ENCODE data around the gene MAML2.
"Not testable (repeated sequence)": the region's sequence is repeated elsewhere in the genome, so short reads cannot be mapped to it uniquely, and the experiment has no call there.

The MAML2 gene

DNA sequence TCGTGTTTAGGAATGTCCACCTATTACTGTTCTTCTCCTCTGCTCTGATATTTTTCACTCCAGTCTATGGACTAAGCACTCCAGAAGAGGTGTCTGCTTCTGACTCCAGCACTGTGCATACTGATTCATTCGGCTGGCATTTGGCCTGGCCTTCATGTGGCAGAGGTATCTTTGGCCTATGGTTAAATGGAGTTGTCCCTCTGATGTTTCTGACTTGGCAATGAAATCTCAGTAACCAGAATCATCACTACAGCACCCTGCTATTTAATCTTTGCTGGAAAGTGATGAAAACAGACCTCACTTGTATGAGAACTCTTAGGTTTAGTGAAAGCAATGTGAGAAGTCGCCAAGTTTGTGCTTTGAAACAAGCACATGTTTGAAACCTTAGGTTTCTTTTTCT lies 155.2 kb downstream of the MAML2 start:
- DNase-seq (ENCODE audit: low read depth, low spot score), result no peak

DNA sequence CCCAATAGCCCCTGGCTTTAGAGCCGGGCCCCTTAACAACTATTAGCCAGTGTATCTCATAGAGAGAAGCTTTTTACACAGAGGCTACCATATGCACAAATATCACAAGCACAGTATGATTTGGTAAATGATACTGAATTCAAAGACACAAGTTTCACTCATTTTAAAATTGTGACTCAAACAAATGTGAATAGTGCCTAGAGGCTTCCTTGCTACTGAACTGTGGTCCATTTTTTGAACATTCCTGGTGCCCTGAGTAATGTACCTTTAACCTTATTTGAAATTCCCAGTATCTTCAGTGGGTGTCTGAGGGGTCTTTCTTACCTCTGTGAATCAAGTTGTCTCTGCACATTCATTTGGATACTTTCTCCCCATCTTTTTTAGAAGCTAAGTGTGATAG lies 156.2 kb downstream of the MAML2 start:
- DNase-seq (ENCODE audit: low read depth, low spot score), result no peak

DNA sequence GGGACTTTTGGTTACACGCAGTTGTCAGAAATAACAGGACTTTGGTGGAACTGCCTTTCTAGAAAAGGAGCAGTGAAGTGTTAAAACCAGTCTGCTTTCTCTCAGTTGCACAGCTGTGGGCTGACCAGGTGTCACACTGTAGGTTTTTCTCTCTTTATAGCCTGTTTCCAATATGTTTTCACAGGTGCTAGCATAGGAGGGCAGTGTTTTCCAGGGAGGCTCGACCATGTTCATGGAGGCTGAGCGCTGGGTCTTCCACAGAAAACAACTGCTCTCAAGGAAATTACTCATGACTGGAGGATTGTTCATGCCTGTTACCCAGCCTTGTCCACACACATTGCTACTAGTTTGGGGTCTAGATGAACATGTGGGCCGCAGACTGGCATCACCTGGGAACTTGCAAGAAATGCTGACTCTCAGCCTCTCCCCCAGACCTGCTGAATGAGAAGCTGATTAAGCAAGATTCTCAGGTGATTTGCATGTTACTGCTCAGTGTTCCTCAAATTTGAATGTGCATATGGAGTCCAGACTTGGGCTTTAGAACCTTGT lies 157.7 kb downstream of the MAML2 start:
- no peak for DNase-seq (ENCODE audit: low read depth, low spot score)

DNA sequence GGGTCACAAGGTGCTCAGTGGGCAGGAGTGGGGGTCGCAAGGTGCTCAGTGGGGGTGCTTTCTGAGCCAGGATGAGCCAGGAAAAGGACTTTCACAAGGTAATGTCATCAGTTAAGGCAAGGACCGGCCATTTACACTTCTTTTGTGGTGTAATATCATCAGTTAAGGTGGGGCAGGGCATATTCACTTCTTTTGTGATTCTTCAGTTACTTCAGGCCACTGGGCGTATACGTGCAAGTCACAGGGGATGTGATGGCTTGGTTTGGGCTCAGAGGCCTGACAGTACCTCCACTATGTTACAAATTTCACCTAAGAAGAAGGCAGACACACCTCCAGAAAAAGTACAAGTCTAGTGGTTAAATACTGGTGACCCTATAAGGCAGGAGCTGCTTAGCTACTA lies 162.1 kb downstream of the MAML2 start:
- DNase-seq (ENCODE audit: low read depth, low spot score), result not testable (repeated sequence)

DNA sequence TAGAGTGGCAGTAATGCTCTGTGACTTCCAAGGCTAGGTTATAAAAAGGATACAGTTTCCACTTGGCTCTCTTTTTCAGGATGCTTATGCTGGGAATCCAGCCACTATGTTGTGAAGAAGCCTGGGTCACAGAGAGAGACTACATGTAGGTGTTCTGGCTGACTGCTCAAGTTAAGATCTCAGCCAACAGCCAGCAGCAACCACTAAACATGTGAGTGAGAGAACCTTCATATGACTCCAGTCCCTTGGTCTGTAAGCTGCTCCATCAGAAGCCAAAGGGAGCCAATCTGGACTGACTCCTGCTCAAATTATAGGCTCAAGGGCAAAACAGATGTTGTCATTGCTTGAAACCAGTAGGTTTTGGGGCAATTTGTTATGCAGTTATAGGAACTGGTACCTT lies 162.7 kb downstream of the MAML2 start:
- DNase-seq (ENCODE audit: low read depth, low spot score), result no peak

DNA sequence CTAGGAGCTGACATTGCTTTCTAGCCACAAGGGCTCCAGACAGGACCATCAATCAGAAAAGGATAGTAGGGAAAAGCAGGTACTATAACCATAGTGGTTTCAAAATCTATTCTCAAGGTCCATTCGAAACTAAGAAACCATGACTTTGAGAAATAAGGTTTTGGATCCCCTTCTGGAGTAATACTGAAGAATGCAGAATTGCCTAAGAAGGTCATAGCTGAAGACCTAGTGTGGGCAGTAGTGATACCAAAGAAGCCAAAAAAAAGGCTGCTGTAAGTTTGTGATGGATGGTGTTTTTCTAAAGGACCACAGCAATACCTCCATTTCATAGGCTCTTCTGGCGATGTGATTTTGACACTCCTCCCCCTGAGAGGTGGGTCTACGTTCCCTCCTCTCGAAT lies 163.1 kb downstream of the MAML2 start:
- DNase-seq (ENCODE audit: low read depth, low spot score), result no peak

DNA sequence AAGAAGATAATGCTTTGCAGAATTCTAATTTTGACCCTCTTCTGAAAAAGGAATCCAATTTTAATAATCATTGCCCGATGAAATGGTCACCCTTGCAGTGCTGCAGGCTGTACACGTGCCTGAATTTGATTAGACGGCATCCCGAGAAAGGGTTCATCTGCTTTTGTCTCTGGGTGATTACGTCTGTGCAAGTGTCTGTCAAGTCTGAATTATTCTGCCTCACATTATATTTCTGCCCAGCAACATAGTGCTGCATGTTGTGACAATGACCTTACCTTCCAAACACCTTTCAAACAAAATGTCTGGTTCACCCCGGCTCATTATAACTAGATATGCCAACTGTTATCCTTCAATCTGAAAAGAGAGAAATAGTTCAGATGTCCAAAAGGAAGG lies 164.1 kb downstream of the MAML2 start:
- DNase-seq (ENCODE audit: low read depth, low spot score), result no peak

DNA sequence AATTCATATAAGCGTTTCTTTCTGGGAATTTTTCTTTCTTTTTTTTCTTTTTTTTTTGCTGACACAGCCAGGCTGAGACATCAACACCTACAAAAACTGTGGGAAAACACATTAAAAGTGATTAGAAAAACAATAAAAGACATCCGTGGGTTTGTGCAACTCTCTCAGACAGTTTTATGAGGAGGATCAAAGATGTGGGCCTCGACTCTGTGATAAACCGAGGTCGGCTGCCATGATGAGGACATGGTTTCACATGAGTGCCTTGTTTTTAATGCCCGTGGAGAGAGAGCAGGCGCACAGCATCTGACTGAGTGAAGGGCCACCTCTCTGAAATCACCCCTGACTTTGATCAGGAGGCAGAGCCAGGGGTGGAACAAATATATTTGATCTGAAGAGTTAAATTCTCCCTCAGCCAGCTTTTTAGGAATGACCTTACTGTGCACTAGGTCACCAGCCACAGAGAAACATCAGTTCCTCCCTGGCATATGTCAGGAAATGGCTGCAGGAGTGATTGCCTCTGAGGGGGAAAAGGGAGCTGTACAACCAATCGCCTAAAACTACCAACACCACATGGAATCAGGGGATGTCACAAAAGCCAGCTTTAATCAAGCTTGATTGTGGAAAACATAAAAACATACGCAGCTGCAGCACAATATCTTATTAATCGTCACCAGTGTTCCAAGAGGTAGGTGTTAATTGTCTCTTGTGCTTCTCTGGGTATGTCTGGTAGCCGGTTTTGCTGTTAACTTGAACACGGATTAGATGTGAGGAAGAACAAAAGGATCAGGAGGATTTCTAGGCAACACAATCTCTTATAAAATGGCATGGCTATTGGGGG lies 164.7 kb downstream of the MAML2 start:
- no peak for DNase-seq (ENCODE audit: low read depth, low spot score)

DNA sequence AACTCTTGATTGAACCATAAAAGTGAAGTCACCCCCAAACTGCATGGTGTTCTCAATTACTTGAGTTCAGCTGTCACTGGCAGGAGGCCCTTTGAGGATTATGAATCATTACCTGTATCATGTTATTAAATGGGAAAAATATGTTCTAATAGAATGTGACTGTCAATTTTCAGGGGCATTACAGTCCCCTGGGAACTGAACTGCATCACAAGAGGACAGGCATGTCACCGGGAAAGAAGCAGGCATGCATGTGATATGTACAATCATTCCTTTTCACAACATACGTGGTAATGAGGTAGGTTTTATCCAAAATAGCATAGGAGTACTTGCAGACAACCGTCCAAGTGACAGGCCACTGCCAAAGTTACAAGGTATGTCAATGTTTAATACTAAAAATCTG lies 165.8 kb downstream of the MAML2 start:
- DNase-seq (ENCODE audit: low read depth, low spot score), result no peak

DNA sequence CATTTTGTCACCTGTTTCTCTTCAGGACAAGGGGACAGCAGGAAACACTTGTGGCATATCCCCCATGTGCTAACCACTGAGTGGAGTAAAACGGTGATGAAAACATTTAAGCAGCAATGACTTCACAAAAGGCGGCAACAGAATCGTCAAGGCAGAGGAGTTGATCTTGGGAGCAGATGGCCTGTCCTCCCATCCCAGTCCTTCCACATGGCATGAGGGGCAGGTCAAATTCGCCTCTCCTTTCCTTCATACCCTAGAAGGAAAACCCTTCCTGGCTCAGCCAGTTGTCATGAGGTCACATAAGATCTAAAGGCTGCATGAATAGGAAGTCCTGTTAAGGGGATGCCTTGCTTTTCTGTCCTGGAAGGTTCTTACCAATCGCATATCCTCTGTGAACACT lies 169.1 kb downstream of the MAML2 start:
- DNase-seq (ENCODE audit: low read depth, low spot score), result no peak

DNA sequence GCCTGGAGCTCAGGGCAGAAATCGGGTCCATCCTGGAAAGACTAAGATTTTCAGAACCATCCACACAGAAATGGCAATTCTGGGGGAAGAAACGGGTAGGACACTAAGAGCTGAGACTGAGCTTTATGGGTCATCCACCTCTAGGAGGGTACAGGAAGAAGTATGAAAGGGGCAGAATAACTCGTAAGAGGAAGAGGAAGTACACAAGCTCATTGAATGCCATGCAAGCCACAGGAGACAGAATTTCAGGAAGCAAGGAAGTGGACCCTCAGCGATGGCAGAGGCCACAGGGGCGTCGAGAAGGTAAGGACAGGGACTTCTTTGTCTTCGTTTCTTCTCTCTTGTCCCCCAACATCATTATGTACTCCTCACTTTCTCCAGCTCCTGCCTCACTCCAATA lies 169.6 kb downstream of the MAML2 start:
- no peak for DNase-seq (ENCODE audit: low read depth, low spot score)

DNA sequence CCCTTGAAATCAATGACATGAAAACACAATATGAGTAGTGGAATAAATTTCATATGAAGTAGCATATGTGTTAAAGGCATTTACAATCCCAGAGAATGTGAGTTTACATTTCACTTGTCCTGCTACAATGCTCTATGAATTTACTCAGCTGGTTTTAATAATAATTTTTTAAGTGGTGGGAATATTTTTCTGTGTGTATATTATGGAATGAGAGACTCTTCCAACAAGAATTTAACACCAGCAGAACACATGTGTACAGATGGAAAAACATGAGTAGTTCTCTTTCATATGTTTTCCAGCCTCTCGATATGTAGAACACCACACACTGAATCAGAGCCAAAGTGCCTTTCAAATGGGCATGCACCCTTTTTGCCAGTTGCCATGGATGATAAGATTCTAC lies 170.4 kb downstream of the MAML2 start:
- DNase-seq (ENCODE audit: low read depth, low spot score), result no peak

DNA sequence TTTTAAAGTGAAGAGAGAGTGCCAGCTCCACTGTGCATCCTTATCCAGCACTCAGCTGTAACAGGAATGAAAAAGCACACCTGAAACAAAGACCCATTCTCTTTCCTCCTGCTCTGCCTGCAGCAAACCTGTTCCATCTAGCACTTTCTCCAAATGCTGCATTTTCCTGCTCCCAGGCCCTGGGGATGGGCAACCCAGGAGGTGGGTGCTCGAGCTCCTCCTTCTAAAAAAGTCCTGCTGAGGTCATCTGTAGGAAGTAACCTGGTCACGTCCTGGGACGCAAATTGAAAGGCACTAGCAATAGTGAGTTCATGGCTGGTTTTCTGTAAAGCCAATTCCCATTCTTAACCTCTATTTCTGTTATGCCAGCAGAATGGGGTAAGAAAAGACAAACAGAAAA lies 173.7 kb downstream of the MAML2 start:
- DNase-seq (ENCODE audit: low read depth, low spot score), result no peak

DNA sequence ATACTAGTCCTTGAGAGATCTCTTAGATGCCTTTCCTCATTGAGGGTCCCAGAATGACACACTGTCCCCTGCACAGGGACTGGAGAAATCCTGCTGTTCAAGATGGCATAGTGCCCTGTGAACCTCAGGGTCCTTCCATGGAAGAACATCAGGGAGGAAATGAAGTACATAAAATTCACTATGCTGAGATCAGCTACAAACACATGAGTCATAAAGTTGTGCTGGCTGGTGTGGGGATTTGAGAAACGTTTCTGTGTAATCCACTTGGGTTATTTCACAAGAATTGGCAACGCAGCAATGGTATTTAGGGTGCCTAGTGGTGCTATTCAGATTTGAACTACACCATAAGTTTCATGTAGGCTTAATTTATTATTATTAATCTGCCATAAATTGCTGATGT lies 174.4 kb downstream of the MAML2 start:
- DNase-seq (ENCODE audit: low read depth, low spot score), result no peak

DNA sequence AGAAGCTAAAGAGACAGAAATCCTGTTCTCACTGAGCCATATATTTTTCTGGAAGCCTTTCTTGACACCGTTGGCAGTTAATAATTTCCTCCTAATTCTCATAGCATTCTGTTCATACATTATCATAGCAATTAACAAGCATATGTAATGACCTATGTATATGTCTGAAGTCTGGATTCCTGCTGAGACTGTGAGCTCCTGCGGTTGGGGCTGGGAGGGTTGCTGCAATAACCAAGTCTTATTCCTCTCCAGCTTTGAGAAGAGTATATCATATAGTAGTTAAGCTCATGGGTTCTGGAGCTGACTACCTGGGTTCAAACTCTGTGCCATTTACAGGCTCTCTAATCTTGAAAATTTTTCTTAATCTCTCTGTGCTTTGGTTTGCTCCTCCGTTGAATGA lies 175.2 kb downstream of the MAML2 start:
- no peak for DNase-seq (ENCODE audit: low read depth, low spot score)

DNA sequence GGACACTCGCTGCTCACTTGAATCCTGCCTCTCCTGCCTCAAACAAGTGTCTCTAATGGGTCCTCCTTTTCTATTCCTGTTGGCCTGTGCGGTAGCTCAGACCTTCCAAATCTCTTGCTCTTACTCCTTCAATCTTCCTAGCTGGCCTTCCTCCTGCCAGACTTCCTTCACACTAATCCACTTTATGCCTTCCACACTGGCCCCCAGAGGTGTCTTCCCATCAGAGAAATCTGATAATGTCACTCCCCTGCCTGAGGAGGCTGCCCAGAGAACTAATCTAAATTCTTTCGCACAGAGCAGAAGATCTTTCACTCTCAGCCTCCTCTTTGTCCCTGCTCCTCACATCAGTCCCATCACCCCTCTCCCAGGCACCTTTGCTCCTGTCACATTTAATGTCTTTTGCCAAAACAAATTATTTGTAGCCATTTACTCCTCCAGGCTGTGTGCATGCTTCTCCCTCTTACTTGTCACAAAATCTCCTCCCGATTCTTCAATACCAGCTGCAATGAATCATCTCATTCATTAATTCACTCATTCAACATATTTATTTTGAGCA lies 175.7 kb downstream of the MAML2 start:
- DNase-seq (ENCODE audit: low read depth, low spot score), result no peak

DNA sequence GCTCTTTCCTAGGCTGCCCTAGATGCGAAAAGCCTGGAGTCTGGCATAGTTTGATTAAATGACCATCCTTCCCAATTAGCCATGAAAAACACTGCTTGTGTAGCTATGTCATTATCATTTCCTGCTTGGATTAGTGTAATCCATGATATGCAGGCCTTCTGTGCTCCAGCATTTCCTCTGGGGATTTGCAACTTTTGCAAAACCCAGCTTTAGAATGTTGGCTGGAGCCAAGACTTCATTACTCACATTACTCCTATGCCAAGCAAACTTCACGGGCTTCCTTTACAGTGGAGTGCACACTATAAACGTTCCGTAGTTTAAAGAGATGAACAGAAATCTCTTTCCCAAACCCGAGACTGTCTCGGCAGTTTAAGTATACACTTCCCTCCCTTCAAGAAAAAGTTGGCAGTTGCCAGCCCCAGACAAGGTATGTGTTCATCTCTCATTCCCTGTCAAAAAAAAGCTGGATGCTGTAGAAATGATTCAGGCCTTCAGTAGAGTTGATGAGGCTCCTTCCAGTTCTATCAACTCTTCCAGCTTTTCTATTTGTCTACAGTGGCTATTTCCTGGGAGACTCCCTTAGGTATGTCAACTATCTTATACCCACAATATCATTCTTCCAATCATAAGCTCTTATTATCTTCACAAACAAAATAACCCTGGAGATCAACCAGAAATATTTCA lies 180.0 kb downstream of the MAML2 start:
- DNase-seq (ENCODE audit: low read depth, low spot score), result peak; percentile 57

DNA sequence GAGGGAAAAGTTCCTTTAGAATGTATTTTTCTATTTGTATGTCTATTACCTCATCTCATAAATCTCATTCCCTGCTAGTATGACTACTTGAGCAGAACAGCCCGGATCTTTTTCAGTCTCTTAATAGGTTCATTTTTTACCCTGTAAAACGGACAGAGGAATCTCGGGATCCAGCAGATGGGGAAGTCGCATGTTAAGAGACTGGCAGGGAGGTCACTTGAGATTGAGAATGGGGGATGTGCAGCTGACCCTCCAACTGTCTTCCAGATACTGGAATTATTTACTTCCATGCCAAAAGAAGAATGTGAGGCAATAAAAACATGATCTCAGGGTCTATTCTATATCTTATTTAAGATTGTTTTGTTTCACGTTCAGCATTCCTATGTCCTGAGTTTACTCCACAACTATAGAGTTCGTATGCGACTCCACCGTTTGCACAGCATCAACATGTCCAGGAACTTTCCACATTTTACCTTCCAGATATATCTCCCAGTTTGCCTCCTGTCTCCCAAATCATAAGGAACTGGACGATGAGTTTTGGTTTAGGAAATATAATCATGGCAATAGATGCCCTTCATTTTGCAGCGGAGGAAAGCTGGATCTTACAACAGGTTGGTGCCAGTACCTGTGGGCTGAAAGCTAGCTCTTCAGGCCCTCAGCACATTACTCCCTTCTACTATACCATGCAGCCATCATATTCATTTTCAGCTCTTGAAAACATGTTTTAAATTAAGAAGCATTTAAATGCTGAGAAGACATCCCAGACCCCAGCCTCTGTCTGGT lies 181.5 kb downstream of the MAML2 start:
- no peak for DNase-seq (ENCODE audit: low read depth, low spot score)

DNA sequence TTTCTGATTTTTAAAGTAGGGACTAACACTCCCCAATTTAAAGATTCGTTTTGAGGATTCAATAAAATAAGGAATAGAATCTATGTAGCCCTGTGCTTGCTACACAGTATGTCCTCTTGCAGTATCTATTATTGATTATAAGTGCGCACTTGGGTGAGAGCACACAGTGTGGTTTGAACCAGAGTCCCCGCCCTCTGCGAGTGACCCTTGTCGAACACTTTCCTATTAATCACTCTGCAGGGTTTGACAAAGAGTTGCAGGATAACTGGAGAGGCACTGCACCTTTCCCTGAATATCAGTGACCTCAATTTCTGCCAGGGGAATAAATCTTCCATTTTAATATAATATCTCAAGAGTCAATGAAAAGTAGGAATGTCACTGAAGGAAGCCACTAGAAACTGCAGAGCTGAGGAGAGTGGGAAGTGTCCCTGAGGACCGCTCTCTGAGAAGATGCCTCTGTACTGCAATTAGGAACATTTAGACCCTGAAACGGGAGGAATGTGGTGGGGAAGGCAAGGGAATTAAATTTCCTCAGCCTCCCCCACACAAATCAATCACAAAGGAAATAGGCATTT lies 182.2 kb downstream of the MAML2 start:
- no peak for DNase-seq (ENCODE audit: low read depth, low spot score)

DNA sequence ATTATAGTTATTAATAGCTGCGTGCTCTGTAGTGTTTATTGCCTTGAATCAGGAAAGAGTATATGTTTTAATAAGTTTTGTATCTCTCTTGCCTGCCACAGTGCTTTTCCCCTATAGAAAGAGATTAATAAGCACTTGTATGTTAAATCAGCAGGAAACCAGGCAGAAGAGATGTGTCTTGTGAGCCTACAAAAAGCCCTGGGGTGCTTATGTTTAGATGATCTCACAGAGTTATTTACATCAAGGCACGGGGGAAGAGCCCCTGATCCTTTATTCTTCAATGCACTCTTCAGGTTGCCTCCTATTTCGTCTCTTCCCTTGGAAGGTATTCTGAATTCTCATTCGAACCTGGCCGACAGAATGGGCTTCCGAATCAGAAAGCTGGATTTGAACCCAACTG lies 183.0 kb downstream of the MAML2 start:
- DNase-seq (ENCODE audit: low read depth, low spot score), result no peak

DNA sequence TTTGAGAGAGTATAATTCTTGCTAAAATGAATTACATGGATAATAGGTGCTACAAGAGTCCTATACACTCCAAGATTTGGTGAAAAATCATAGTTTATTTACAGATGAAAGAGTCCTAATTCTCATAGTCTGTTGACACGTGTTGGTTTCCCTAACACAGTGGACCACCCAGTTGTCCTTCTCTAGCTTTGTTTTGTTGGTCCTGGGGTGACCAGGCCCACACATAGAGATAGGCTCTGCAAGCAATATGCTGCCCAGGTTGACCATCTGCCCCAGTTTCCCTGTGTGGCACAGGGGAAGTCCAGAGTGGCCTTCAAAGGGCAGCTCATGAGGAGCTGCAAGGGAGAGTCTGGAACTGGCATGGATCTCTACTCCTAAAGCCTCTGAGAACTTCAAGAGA lies 184.9 kb downstream of the MAML2 start:
- DNase-seq (ENCODE audit: low read depth, low spot score), result no peak

DNA sequence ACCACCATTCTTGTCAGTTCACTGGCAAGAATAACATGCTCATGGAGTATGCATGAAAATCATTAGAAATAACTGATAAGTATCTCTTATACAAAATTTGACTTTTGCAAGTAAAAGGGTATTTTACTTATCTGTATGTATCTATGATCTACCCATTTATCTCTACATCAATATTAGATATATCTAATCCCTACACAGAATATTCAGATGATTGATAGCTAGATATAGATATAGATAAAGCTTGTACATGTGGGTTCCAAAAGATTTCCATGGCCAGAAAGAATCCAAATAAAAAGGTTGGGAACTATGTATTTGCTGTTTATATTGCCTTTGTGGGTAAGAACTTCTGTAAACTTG lies 185.5 kb downstream of the MAML2 start:
- no peak for DNase-seq (ENCODE audit: low read depth, low spot score)

All from smooth muscle cell of the brain vasculature (primary cell).